Measurements from ENCODE around the gene FPR2. TPM values are rescaled to one million over a fixed set of nuclear protein-coding genes. Genes with fewer than 3 reads are reported as not detected.

The FPR2 gene
- total RNA-seq, 2 donors from 2014 or later = 0.30 to 3.9 TPM

DNA sequence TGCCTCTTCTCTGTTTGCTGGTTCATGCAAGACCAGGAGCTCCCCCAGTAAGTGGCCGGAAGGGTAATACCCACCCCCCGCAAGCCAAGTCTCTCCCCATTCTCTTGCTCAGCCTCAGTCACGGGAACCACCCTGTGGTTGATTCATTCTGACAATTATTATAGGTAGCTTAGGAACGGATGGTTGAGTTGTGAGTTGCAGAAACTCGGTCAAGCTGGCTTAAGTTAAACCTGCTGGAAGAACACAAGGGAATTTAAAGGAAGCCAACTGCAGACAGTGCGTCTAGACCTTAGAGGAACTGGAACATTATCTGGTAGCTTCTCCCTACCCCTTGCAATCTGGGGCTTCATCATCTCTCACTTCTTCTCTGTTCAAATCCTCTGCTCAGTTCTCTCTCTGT lies 18.2 kb upstream of the FPR2 start:
- Histone ChIP-seq H3K4me3 (no peak overlapping the region), H3K27ac (no peak overlapping the region), H3K36me3 (no peaks in the 10 kb centered on the region), H3K9me3 (no peaks in the 10 kb centered on the region), H3K27me3 (no peaks in the 10 kb centered on the region), H3K4me1 (no peaks in the 10 kb centered on the region)
- TF ChIP-seq, protein P1, sequence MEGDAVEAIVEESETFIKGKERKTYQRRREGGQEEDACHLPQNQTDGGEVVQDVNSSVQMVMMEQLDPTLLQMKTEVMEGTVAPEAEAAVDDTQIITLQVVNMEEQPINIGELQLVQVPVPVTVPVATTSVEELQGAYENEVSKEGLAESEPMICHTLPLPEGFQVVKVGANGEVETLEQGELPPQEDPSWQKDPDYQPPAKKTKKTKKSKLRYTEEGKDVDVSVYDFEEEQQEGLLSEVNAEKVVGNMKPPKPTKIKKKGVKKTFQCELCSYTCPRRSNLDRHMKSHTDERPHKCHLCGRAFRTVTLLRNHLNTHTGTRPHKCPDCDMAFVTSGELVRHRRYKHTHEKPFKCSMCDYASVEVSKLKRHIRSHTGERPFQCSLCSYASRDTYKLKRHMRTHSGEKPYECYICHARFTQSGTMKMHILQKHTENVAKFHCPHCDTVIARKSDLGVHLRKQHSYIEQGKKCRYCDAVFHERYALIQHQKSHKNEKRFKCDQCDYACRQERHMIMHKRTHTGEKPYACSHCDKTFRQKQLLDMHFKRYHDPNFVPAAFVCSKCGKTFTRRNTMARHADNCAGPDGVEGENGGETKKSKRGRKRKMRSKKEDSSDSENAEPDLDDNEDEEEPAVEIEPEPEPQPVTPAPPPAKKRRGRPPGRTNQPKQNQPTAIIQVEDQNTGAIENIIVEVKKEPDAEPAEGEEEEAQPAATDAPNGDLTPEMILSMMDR (IDR thresholded peaks at IDR 0.05) = no peak
- no peak for DNase-seq (ENCODE audit: low spot score)

DNA sequence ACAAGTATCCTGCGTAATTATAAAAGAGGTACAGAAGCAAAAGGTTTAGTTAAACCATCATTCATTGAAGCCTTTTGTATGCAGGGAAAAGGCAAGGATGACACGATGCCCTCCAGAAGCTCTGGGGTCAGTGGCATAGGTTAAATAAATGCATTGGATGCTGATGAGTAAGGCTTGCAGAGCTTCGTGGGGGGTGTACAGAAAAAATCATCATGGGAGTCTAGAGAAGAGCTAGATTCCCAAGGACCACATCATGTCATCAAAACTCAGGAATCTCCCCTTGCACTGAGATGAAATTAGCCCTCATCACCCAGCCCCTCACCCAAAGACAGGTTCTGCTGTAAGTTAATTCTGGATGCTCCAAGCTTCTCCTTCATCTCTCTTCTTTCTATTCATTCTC lies 17.6 kb upstream of the FPR2 start:
- Histone ChIP-seq H3K4me1 (no peaks in the 10 kb centered on the region), H3K9me3 (no peaks in the 10 kb centered on the region), H3K36me3 (no peaks in the 10 kb centered on the region), H3K27me3 (no peaks in the 10 kb centered on the region), H3K4me3 (no peak overlapping the region), H3K27ac (no peak overlapping the region)
- TF ChIP-seq, protein P1 (IDR thresholded peaks at IDR 0.05) = no peak
- no peak for DNase-seq (ENCODE audit: low spot score)

DNA sequence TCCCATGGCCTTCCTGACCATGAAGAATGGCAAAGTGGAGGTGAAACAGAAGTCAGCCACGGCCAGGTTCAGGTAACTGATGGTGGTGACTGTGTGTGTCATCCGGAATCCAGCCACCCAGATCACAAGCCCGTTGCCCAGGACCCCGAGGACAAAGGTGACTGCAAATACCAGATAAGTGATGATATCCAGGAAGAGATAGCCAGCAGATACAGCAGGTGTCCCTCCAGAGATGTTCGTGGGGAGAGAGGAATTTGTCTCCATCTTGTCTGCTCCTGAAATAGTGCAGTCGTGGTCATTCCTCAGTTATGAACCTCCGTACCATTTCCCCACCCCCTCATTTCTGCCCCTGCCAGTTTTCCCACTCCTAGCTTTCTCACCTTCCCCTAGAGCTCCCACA lies 14.2 kb upstream of the FPR2 start:
- Histone ChIP-seq H3K9me3 (no peaks in the 10 kb centered on the region), H3K27ac (no peak overlapping the region), H3K4me3 (no peak overlapping the region), H3K36me3 (no peaks in the 10 kb centered on the region), H3K4me1 (no peaks in the 10 kb centered on the region), H3K27me3 (no peaks in the 10 kb centered on the region)
- DNase-seq (ENCODE audit: low spot score) = no peak
- TF ChIP-seq, protein P1 (IDR thresholded peaks at IDR 0.05) = no peak

DNA sequence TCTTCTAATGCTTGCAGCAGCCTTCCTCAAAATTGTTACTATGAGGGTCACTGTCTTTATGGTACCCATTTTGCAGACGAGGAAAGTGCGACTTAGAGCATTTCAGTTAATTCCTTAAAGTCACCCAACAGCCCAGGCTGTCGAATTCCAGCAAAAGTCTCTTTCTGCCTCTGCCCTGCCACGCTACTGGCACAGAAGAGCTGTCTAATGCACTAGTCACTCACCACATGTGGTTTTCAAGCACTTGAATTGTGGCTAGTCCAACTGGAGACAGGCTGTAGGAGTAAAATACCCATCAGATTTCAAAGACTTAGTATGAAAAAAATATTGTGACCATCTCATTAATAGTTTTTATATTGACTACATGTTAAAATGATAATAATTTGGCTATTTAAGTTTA lies 11.0 kb upstream of the FPR2 start:
- Histone ChIP-seq H3K36me3 (no peaks in the 10 kb centered on the region), H3K4me3 (no peak overlapping the region), H3K9me3 (no peaks in the 10 kb centered on the region), H3K27me3 (no peaks in the 10 kb centered on the region), H3K4me1 (no peaks in the 10 kb centered on the region), H3K27ac (no peak overlapping the region)
- TF ChIP-seq, protein P1 (IDR thresholded peaks at IDR 0.05) = no peak
- DNase-seq (ENCODE audit: low spot score) = no peak

DNA sequence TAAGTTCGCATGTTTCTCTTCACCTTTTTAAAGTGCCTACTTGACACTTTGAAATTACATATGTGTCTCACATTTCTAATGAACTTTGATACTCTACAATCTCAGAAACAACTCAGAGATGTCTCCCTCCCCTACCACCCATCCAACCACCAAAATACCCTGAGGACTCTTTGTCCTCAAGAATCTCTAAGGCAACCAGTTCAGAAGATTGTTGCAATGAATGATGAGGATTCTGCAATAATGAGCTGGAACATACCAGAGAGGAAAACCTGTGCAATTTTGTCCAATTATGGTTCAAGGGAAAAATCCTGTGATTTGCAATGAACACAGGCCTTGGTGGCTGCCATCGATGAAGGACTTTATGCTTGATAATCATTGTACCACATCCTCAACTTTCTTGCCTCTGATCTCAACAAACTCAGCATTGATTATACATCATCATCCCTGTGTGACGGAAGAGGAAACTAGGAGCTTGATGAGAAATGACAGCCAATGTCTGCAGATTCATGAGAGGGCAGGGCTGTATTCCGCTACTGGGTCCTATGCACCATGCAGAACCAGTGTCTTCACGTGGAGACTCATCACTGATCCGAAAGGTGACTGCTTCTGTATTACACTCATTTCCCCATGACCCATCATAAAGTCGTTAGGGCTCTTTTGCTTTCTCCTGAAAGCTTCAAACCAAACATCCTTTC lies 10.4 kb upstream of the FPR2 start:
- Histone ChIP-seq H3K9me3 (no peaks in the 10 kb centered on the region), H3K27ac (no peak overlapping the region), H3K4me1 (no peaks in the 10 kb centered on the region), H3K27me3 (no peaks in the 10 kb centered on the region), H3K36me3 (no peaks in the 10 kb centered on the region), H3K4me3 (peak overlapping the region; percentile 11 to 21)
- TF ChIP-seq, protein P1 (IDR thresholded peaks at IDR 0.05) = no peak
- no peak for DNase-seq (ENCODE audit: low spot score)

DNA sequence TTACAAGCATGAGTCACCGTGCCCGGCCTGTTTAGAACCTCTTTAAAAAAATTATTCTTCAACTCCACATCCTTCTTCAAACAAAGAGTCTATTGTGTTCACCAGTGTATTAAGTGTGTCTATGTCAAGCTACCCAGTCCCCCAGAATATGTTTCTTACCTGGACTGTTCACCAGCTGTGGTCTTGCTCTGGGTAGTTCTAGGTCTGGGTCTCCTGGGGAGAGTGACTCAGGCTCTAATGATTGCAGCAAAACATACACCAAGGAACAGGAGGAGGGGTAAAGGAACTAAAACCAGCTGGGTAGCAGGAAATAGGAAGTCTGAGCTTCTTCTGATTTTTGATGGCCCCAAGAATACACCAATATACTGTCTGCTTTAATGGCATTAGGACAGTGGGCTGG lies 9.3 kb upstream of the FPR2 start, which contains the start of gene FPR1:
Gene FPR1, minus strand, starts transcription at position 224 of the 400 bp plus-strand sequence. CDS start 4,884 bp downstream, outside the sequence.
- no peaks in the 10 kb centered on the region for H3K4me1 ChIP-seq
- H3K36me3 ChIP-seq = no peaks in the 10 kb centered on the region
- H3K27me3 ChIP-seq = no peaks in the 10 kb centered on the region
- TF ChIP-seq, protein P1 (IDR thresholded peaks at IDR 0.05) = no peak
- no peak for DNase-seq (ENCODE audit: low spot score)
- H3K27ac ChIP-seq = no peak within 1 kb of the TSS
- H3K9me3 ChIP-seq = no peaks in the 10 kb centered on the region
- peak within 1 kb of the TSS; percentile 11 to 21 for H3K4me3 ChIP-seq

Data from right atrium auricular region (tissue), 2 donors.